ENCODE measurements around the gene TNFRSF14. TPM values are rescaled to one million over a fixed set of nuclear protein-coding genes. Genes with fewer than 3 reads are reported as not detected.

TNFRSF14 gene
- total and polyA plus RNA-seq, 2 of the 13 experiments (the other 11 are each of a cell fraction or from before 2014, with no cell fraction given), result 11.9 to 49.9 TPM

DNA sequence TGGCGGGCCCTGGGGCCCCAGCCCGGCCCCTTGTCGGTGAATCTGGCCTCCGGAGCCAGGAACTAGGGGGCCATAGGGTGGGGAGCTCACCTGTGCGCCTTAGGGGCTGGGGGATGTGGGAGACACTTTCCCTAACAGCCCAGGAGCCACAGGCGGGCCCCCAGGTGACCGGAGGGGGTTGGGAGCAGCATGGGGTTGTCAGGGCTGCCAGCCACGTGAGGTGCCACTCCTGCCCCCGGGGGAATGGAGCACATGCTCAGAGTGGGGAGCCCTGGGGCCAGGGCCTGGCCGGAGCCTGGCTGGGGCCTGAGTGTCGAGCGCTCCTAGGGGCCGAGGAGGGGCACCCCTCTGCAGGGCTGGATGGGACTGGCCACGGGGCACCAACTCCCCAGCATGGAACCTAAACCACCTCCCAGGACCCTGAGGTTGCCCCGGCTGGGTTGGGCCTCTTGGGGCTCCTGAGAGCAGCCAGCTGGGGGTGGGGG is 50.3 kb downstream of the TNFRSF14 start (continued):
- no peak for TF ChIP-seq ZBTB26 (CRISPR knock-in tag; IDR thresholded peaks at IDR 0.05; ENCODE audit: borderline replicate concordance)
- TF ChIP-seq U2AF1 (optimal IDR thresholded peaks at IDR 0.05; ENCODE audit: low read depth, low read length), result no peak
- TF ChIP-seq ZNF567 (CRISPR knock-in tag; IDR thresholded peaks at IDR 0.05; ENCODE audit: borderline replicate concordance), result no peak
- TF ChIP-seq ZNF710 (CRISPR knock-in tag; IDR thresholded peaks at IDR 0.05; ENCODE audit: borderline replicate concordance), result no peak
- no peak for TF ChIP-seq TERF1 (CRISPR knock-in tag; IDR thresholded peaks at IDR 0.05)
- TF ChIP-seq AGO2 (optimal IDR thresholded peaks at IDR 0.05; ENCODE audit: low read depth, low read length), result no peak

GRCh38 chr1:2606881-2607621 is 50.9 kb downstream of the TNFRSF14 start:
- no peak overlapping the region for H3K27ac ChIP-seq (ENCODE audit: extremely low read length, insufficient read depth, low read length)
- H3K79me2 ChIP-seq (ENCODE audit: insufficient read depth, low read length), result no peaks in the 10 kb centered on the region
- H3K9me3 ChIP-seq (ENCODE audit: low read length), result no peaks in the 10 kb centered on the region
- WGBS (ENCODE audit: low lambda C conversion rate), result 24% methylated on average over 24 of the region's 36 CpGs
- no TSS peak for BruUV-seq (replicated peaks)
- DNase-seq (ENCODE audit: low spot score) (no peak), FAIRE-seq (no peak), ATAC-seq (no peak)
- H3K4me1 ChIP-seq (ENCODE audit: insufficient read depth, low read length), result no peaks in the 10 kb centered on the region
- CTCF ChIA-PET (ENCODE audit: low intra/inter-chr PET ratio, low total read pairs), result no interaction called here
- peaks cover 14 to 73% of the 10 kb centered on the region in 2 experiments; a peak in 4 of 5 replicates for H3K27me3 ChIP-seq (ENCODE audit: control insufficient read depth in 1 of 2, insufficient read depth in 2 of 2, low read length in 2 of 2)
- intact Hi-C loops (cut with micrococcal nuclease; ENCODE audit: unreplicated experiment), result no loop called here
- no peak overlapping the region for H2AFZ ChIP-seq (ENCODE audit: low read length)
- H4K20me1 ChIP-seq (ENCODE audit: insufficient read depth, low read length), result no peaks in the 10 kb centered on the region
- H3K9ac ChIP-seq (ENCODE audit: insufficient read depth, low read depth, low read length), result no peak overlapping the region
- no peak overlapping the region for H3K4me3 ChIP-seq (replicated peaks in 1 of 3; ENCODE audit: insufficient read depth in 1 of 3, low read depth in 2 of 3, low read length in 3 of 3)
- in situ Hi-C loops (cut with HindIII; ENCODE audit: extremely low pct_ligation_motif_present, low pct_unique_long_range_greater_than_20kb), result no loop called here
- no peak overlapping the region for H3K4me2 ChIP-seq (ENCODE audit: low read depth, low read length)
- H3K36me3 ChIP-seq (replicated peaks in 1 of 2; ENCODE audit: control insufficient read depth in 1 of 2, insufficient read depth in 2 of 2, low read length in 2 of 2), result no peaks in the 10 kb centered on the region
- POLR2A ChIA-PET, result no interaction called here
- TF ChIP-seq U2AF1 (optimal IDR thresholded peaks at IDR 0.05; ENCODE audit: low read depth, low read length) (no peak), ZNF431 (CRISPR knock-in tag; IDR thresholded peaks at IDR 0.05; ENCODE audit: borderline replicate concordance, low read depth) (no peak), ADNP (CRISPR knock-in tag; IDR thresholded peaks at IDR 0.05) (no peak), ZBTB7B (CRISPR knock-in tag; IDR thresholded peaks at IDR 0.05) (no peak), AKNA (CRISPR knock-in tag; IDR thresholded peaks at IDR 0.05; ENCODE audit: borderline replicate concordance) (no peak), ZNF781 (CRISPR knock-in tag; IDR thresholded peaks at IDR 0.05; ENCODE audit: borderline replicate concordance, not compliant biosample characterization) (no peak)

All from HepG2 (cell line).